Measurements from ENCODE around the gene RABGAP1L. TPM values are rescaled to one million over a fixed set of nuclear protein-coding genes. Genes with fewer than 3 reads are reported as not detected.
A peak's percentile ranks its signal among the peaks of the same experiment; 100 is the strongest.

The RABGAP1L gene
- total RNA-seq, 6 experiments from 2014 or later: 11.7 to 23.1 (median 18.5) TPM

DNA sequence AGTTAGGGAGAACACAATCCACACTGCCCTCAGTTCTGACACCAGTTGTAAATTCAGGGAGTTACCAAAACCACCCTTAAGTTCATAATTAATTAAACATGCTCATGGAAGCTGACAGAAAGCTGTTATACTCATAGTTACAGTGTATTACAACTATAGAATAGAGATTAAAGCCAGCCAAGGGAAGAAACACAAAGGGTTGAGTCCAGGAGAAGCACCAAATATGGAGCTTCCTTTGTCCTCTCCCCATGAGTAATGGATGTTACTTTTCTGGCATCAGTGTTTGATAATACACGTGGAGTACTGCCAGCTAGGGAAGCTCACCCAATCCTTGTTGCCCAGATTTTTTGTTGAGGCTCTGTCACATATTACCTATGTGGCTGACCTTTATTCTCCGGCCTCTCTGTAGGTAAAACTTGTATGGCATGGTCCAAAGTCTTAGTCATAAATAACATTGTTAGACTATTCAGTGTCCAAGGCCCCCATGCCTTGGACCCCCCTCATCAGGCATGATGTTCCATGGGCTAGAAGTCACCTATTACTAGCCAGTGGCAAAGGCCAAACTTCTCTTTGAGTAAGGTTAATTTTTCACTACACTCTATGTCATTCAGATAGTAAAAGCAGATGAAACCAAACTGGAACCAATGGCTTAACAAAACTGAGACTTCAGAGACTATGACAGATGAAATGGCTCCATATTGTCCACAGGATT is 464.2 kb downstream of the RABGAP1L start:
- H3K9me3 ChIP-seq: no peaks in the 10 kb centered on the region
- no peaks in the 10 kb centered on the region for H3K36me3 ChIP-seq
- no peaks in the 10 kb centered on the region for H3K27me3 ChIP-seq
- DNase-seq (no peak), ATAC-seq (peak in 2 of 4 donors; percentile 59 to 62)
- no peak for TF ChIP-seq POLR2A (IDR thresholded peaks at IDR 0.05)
- TF ChIP-seq, protein P1, sequence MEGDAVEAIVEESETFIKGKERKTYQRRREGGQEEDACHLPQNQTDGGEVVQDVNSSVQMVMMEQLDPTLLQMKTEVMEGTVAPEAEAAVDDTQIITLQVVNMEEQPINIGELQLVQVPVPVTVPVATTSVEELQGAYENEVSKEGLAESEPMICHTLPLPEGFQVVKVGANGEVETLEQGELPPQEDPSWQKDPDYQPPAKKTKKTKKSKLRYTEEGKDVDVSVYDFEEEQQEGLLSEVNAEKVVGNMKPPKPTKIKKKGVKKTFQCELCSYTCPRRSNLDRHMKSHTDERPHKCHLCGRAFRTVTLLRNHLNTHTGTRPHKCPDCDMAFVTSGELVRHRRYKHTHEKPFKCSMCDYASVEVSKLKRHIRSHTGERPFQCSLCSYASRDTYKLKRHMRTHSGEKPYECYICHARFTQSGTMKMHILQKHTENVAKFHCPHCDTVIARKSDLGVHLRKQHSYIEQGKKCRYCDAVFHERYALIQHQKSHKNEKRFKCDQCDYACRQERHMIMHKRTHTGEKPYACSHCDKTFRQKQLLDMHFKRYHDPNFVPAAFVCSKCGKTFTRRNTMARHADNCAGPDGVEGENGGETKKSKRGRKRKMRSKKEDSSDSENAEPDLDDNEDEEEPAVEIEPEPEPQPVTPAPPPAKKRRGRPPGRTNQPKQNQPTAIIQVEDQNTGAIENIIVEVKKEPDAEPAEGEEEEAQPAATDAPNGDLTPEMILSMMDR (IDR thresholded peaks at IDR 0.05): no peak
- intact Hi-C loops (cut with DNase I): no loop called here
- no peak overlapping the region for H3K27ac ChIP-seq
- 20% methylated on average over 1 of the region's 2 CpGs for WGBS (ENCODE audit: insufficient coverage, low coverage, low lambda C conversion rate, missing lambda C conversion rate)
- H3K4me1 ChIP-seq: peaks cover 0 to 11% (median 0%) of the 10 kb centered on the region in 4 donors
- H3K4me3 ChIP-seq: no peak overlapping the region

DNA sequence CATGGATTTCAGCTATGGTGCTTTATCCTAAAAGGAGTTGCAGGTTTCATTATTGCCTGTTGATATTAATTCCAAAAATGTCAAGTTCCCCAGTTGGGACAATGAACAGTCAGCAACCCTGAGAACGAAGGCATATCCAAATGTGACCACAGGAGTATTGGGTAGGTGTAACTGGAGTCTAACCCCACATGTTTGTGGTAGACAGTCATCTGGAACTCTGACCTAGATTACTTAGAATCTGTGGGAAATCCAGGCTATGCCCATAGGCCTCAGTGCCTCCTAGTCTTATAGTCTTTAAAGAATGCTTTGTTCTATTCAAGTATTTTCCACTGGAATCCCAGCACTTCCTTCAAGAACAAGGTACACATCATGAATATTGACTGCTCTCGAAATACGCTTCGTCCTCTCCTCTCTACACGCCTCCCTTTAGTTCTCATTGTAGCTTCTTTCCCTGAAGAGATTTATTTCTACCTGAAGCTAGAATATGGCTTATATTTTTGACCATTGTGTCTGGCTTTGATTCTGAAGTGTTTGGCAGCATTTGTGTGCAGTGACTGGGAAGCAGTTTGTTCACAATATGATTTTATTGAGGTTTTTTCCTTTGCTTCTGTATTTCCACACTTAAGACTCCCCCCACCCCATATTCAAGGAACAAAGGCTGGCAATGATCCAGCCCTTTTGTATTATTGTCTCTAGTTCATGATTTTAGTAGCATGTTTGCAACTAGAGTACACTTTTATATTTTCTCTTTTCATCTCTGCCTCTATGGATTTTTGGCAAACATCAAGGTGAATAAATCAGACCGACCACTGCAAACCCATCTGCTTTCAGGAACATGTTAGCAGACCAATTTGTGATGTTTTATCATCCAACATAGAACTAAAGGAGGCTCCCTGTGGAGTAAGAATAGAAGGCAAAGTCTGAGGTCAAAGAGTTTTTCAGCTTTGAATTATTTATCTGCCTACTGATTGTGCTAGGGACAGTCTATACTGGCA is 467.0 kb downstream of the RABGAP1L start:
- no peak for DNase-seq
- intact Hi-C loops (cut with DNase I): no loop called here
- Histone ChIP-seq H3K27ac (no peak overlapping the region), H3K27me3 (no peaks in the 10 kb centered on the region), H3K4me1 (peaks cover 0 to 11% (median 0%) of the 10 kb centered on the region in 4 donors), H3K4me3 (no peak overlapping the region), H3K36me3 (no peaks in the 10 kb centered on the region), H3K9me3 (no peaks in the 10 kb centered on the region)
- ATAC-seq: no peak
- TF ChIP-seq, protein P1 (IDR thresholded peaks at IDR 0.05): no peak
- no peak for TF ChIP-seq POLR2A (IDR thresholded peaks at IDR 0.05)
- 100% methylated on average over 5 of the region's 6 CpGs for WGBS (ENCODE audit: insufficient coverage, low coverage, low lambda C conversion rate, missing lambda C conversion rate)

DNA sequence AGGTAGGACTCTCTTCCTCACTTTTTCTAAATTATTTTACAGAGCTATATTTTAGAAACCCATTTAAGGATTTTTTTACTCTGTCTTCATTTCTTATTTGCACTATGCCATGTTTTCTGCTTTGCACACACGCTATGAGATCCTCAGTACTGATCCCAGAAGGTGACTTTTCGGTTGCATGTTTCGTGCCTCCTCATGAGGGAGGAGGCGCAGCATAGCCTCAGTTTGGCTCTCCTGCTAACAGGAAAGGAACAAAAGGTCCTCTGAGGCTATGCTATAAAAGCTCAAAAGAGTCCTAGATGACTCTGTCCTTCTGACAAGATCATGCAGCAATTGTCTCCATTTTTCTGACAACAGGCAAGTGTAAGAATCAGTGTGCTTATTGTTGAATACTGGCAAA is 478.2 kb downstream of the RABGAP1L start:
- Histone ChIP-seq H3K9me3 (no peaks in the 10 kb centered on the region), H3K36me3 (no peaks in the 10 kb centered on the region), H3K4me3 (no peak overlapping the region), H3K4me1 (no peaks in the 10 kb centered on the region), H3K27ac (no peak overlapping the region), H3K27me3 (no peaks in the 10 kb centered on the region)
- no peak for TF ChIP-seq POLR2A (IDR thresholded peaks at IDR 0.05)
- TF ChIP-seq, protein P1 (IDR thresholded peaks at IDR 0.05): no peak
- intact Hi-C loops (cut with DNase I): no loop called here
- no peak for DNase-seq
- 100% methylated on average over 4 of the region's 4 CpGs for WGBS (ENCODE audit: insufficient coverage, low coverage, low lambda C conversion rate, missing lambda C conversion rate)
- ATAC-seq: no peak

DNA sequence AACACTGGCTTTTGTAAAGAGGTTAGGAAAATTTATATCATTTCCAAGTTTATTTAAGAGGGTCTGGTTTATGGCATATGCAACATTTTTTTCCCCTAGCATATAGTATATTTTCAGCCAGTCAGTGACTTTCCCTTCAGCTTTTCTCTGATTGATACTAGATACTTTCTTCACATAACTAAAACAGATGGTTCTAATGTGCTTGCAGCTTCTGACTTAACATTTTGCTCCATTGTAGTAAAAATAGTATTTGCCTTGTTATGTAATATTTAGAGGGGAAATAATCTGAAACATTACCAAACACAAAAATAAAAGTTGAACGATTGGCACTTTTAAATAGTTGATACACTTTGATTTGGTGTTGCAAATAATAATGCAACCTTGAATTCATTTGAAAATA is 480.1 kb downstream of the RABGAP1L start:
- Histone ChIP-seq H3K4me3 (no peak overlapping the region), H3K9me3 (no peaks in the 10 kb centered on the region), H3K36me3 (no peaks in the 10 kb centered on the region), H3K4me1 (no peaks in the 10 kb centered on the region), H3K27me3 (no peaks in the 10 kb centered on the region), H3K27ac (no peak overlapping the region)
- intact Hi-C loops (cut with DNase I): no loop called here
- WGBS (ENCODE audit: insufficient coverage, low coverage, low lambda C conversion rate, missing lambda C conversion rate): 44% methylated on average over 1 of the region's 1 CpG
- DNase-seq: no peak
- ATAC-seq: no peak
- TF ChIP-seq, protein P1 (IDR thresholded peaks at IDR 0.05): no peak
- no peak for TF ChIP-seq POLR2A (IDR thresholded peaks at IDR 0.05)

Measured in right lobe of liver (tissue), 6 donors.